DND-41 (cell line): ENCODE data around the gene POLN.

Experiments
- ATAC-seq: fragments of 200-7000 bp; cut with Tn5 transposase; 3 replicates; pipeline ENCODE4 v1.9.1; 2021; ENCODE audit warnings: low read depth; ENCODE audit not compliant: insufficient read depth
- DNase-seq: peaks from one replicate; pipeline ENCODE4 v3.0.0-alpha.2; 2020
- H2AFZ ChIP-seq: 2 replicates; pipeline ENCODE4 v1.6.0; 2012; ENCODE audit warnings: low read depth, low read length
- H3K27ac ChIP-seq: 2 replicates; pipeline ENCODE4 v1.5.1; 2012; ENCODE audit warnings: low read length, inconsistent platforms
- H3K27me3 ChIP-seq: fragments of 200-600 bp; sonication (generic); 2 replicates; pipeline ENCODE4 v1.6.0; 2012; ENCODE audit warnings: low read length, mild to moderate bottlenecking, inconsistent platforms; ENCODE audit not compliant: insufficient read depth, poor library complexity
- H3K36me3 ChIP-seq: 2 replicates; pipeline ENCODE4 v1.5.1; 2012; ENCODE audit warnings: low read length, inconsistent platforms; ENCODE audit not compliant: insufficient read depth
- H3K4me1 ChIP-seq: 2 replicates; pipeline ENCODE4 v1.5.1; 2012; ENCODE audit warnings: mild to moderate bottlenecking, low read length; ENCODE audit not compliant: insufficient read depth
- H3K4me2 ChIP-seq: 2 replicates; pipeline ENCODE4 v1.6.0; 2012; ENCODE audit warnings: mild to moderate bottlenecking, moderate library complexity, low read length, inconsistent platforms; ENCODE audit not compliant: insufficient read depth
- H3K4me3 ChIP-seq, 2 experiments: fragments of 200-600 bp in 1 of 2; shearing (Covaris generic) in 1 of 2; 2 replicates each; pipeline ENCODE4 v1.5.1; 2012 to 2016; ENCODE audit warnings: inconsistent platforms in 2 of 2, low read length in 2 of 2, mild to moderate bottlenecking in 2 of 2, low read depth in 1 of 2, moderate library complexity in 1 of 2
- H3K79me2 ChIP-seq: 2 replicates; pipeline ENCODE4 v1.6.0; 2012; ENCODE audit warnings: low read length, inconsistent platforms; ENCODE audit not compliant: insufficient read depth
- H3K9ac ChIP-seq: 2 replicates; pipeline ENCODE4 v1.6.0; 2012; ENCODE audit warnings: low read depth, mild to moderate bottlenecking, inconsistent platforms, low read length, moderate library complexity
- H3K9me3 ChIP-seq: 2 replicates; pipeline ENCODE4 v1.5.1; 2012; ENCODE audit warnings: low read length, moderate library complexity, mild to moderate bottlenecking, inconsistent platforms; ENCODE audit not compliant: insufficient read depth, severe bottlenecking
- H4K20me1 ChIP-seq: 2 replicates; pipeline ENCODE4 v1.6.0; 2012; ENCODE audit warnings: low read length; ENCODE audit not compliant: insufficient read depth
- CTCF ChIP-seq: IDR thresholded peaks from 2 replicates; pipeline ENCODE4 v1.5.1; 2012; ENCODE audit warnings: borderline replicate concordance, low read length, moderate library complexity, mild to moderate bottlenecking; ENCODE audit not compliant: poor library complexity, severe bottlenecking; ENCODE audit errors: extremely low read depth
- EZH2 ChIP-seq: IDR thresholded peaks from 3 replicates; pipeline ENCODE4 v1.6.1; 2012; ENCODE audit warnings: borderline replicate concordance, low read depth, mild to moderate bottlenecking, moderate library complexity, low read length, inconsistent platforms; ENCODE audit not compliant: severe bottlenecking

The POLN gene

GRCh38 chr4:2267841-2268240 is 25.9 kb upstream of the POLN start:
- no peak for TF ChIP-seq EZH2
- TF ChIP-seq CTCF: no peak
- DNase-seq: no peak
- Histone ChIP-seq H3K36me3 (no peaks in the 10 kb centered on the region), H3K27ac (no peak overlapping the region), H2AFZ (no peak overlapping the region), H3K9ac (no peak overlapping the region), H4K20me1 (no peaks in the 10 kb centered on the region), H3K9me3 (no peaks in the 10 kb centered on the region), H3K4me1 (peaks cover 11% of the 10 kb centered on the region), H3K27me3 (no peaks in the 10 kb centered on the region), H3K79me2 (no peaks in the 10 kb centered on the region), H3K4me3 (no peak overlapping the region), H3K4me2 (no peak overlapping the region)
- ATAC-seq: no peak

GRCh38 chr4:2267320-2267811 is 25.4 kb upstream of the POLN start:
- Histone ChIP-seq H3K9ac (no peak overlapping the region), H3K4me2 (no peak overlapping the region), H2AFZ (no peak overlapping the region), H3K27me3 (no peaks in the 10 kb centered on the region), H3K36me3 (no peaks in the 10 kb centered on the region), H3K9me3 (no peaks in the 10 kb centered on the region), H4K20me1 (no peaks in the 10 kb centered on the region), H3K79me2 (no peaks in the 10 kb centered on the region), H3K4me1 (peaks cover 15% of the 10 kb centered on the region), H3K27ac (no peak overlapping the region), H3K4me3 (no peak overlapping the region)
- TF ChIP-seq CTCF: no peak
- no peak for TF ChIP-seq EZH2
- ATAC-seq (no peak), DNase-seq (no peak)

- H3K27ac ChIP-seq: no peak overlapping the region
- H3K27me3 ChIP-seq: no peaks in the 10 kb centered on the region
- no peak overlapping the region for H3K4me3 ChIP-seq
- DNase-seq (no peak), ATAC-seq (no peak)
- TF ChIP-seq CTCF: no peak
- no peak for TF ChIP-seq EZH2
- H3K9ac ChIP-seq: no peak overlapping the region
- H4K20me1 ChIP-seq: no peaks in the 10 kb centered on the region
- H3K9me3 ChIP-seq: no peaks in the 10 kb centered on the region
- no peak overlapping the region for H2AFZ ChIP-seq
- no peak overlapping the region for H3K4me2 ChIP-seq
- H3K4me1 ChIP-seq: peaks cover 15% of the 10 kb centered on the region
- no peaks in the 10 kb centered on the region for H3K79me2 ChIP-seq
- no peaks in the 10 kb centered on the region for H3K36me3 ChIP-seq
Measured at GRCh38 chr4:2266821-2267220, 24.9 kb upstream of the POLN start.

GRCh38 chr4:2266181-2266580 is 24.3 kb upstream of the POLN start:
- H3K4me2 ChIP-seq: no peak overlapping the region
- H3K27ac ChIP-seq: no peak overlapping the region
- peaks cover 16% of the 10 kb centered on the region for H3K4me1 ChIP-seq
- no peak overlapping the region for H2AFZ ChIP-seq
- H3K9ac ChIP-seq: no peak overlapping the region
- H3K36me3 ChIP-seq: no peaks in the 10 kb centered on the region
- H3K4me3 ChIP-seq: no peak overlapping the region
- no peaks in the 10 kb centered on the region for H3K27me3 ChIP-seq
- peaks cover 3% of the 10 kb centered on the region for H3K79me2 ChIP-seq
- ATAC-seq (no peak), DNase-seq (no peak)
- no peaks in the 10 kb centered on the region for H3K9me3 ChIP-seq
- TF ChIP-seq CTCF: no peak
- TF ChIP-seq EZH2: no peak
- 0 out of 2 replicates have a peak, but pooled peaks cover under 1% of the 10 kb centered on the region for H4K20me1 ChIP-seq
